Measurements from ENCODE around the gene FKBP1A. TPM values are rescaled to one million over a fixed set of nuclear protein-coding genes. Genes with fewer than 3 reads are reported as not detected.

The FKBP1A gene
- total and polyA plus RNA-seq, 2 donors from 2014 or later: 220 to 260 TPM

GRCh38 chr20:1441133-1441532, 48.3 kb upstream of the FKBP1A start:
- H3K9ac ChIP-seq (ENCODE audit: low read length in 3 of 3): no peak overlapping the region
- H3K27me3 ChIP-seq (ENCODE audit: control insufficient read depth, insufficient read depth, low read length): no peaks in the 10 kb centered on the region
- intact Hi-C loops (cut with DNase I): no loop called here
- H3K4me3 ChIP-seq (ENCODE audit: low read length in 3 of 3): no peak overlapping the region
- H3K9me3 ChIP-seq (ENCODE audit: control insufficient read depth in 2 of 3, insufficient read depth in 1 of 3, low read length in 3 of 3): no peaks in the 10 kb centered on the region
- no peak for TF ChIP-seq CTCF (IDR thresholded peaks at IDR 0.05; ENCODE audit: borderline replicate concordance, extremely low read depth, insufficient read depth)
- no peak overlapping the region for H3K27ac ChIP-seq (ENCODE audit: low read depth in 2 of 2, low read length in 2 of 2)
- DNase-seq: no peak
- peaks cover 0 to 42% (median 41%) of the 10 kb centered on the region in 3 donors for H3K36me3 ChIP-seq (ENCODE audit: control insufficient read depth in 2 of 3, insufficient read depth in 3 of 3, low read length in 3 of 3)
- no peak for FAIRE-seq
- H3K4me1 ChIP-seq (ENCODE audit: control insufficient read depth in 2 of 3, insufficient read depth in 2 of 3, low read depth in 1 of 3, low read length in 3 of 3): no peaks in the 10 kb centered on the region

GRCh38 chr20:1440024-1440423, 47.2 kb upstream of the FKBP1A start:
- H3K36me3 ChIP-seq (ENCODE audit: control insufficient read depth in 2 of 3, insufficient read depth in 3 of 3, low read length in 3 of 3): peaks cover 0 to 31% (median 30%) of the 10 kb centered on the region in 3 donors
- FAIRE-seq: no peak

GRCh38 chr20:1438361-1438760, 45.5 kb upstream of the FKBP1A start:
- TF ChIP-seq CTCF (IDR thresholded peaks at IDR 0.05; ENCODE audit: borderline replicate concordance, extremely low read depth, insufficient read depth): no peak
- Histone ChIP-seq H3K9me3 (ENCODE audit: control insufficient read depth in 2 of 3, insufficient read depth in 1 of 3, low read length in 3 of 3) (no peaks in the 10 kb centered on the region), H3K9ac (ENCODE audit: low read length in 3 of 3) (no peak overlapping the region), H3K27me3 (ENCODE audit: control insufficient read depth, insufficient read depth, low read length) (no peaks in the 10 kb centered on the region), H3K27ac (ENCODE audit: low read depth in 2 of 2, low read length in 2 of 2) (no peak overlapping the region), H3K4me3 (ENCODE audit: low read length in 3 of 3) (no peak overlapping the region), H3K36me3 (ENCODE audit: control insufficient read depth in 2 of 3, insufficient read depth in 3 of 3, low read length in 3 of 3) (peaks cover 0 to 17% (median 16%) of the 10 kb centered on the region in 3 donors), H3K4me1 (ENCODE audit: control insufficient read depth in 2 of 3, insufficient read depth in 2 of 3, low read depth in 1 of 3, low read length in 3 of 3) (no peaks in the 10 kb centered on the region)
- FAIRE-seq: no peak
- intact Hi-C loops (cut with DNase I): loop anchor here (5.0 kb wide), 1 partner anchor 126 kb away; no protein-coding TSS in a partner anchor
- no peak for DNase-seq

More at GRCh38 chr20:1440024-1440423, 47.2 kb upstream of the FKBP1A start:
- DNase-seq: peak in 1 of 5 donors; percentile 5
- no peak overlapping the region for H3K4me3 ChIP-seq (ENCODE audit: low read length in 3 of 3)
- H3K4me1 ChIP-seq (ENCODE audit: control insufficient read depth in 2 of 3, insufficient read depth in 2 of 3, low read depth in 1 of 3, low read length in 3 of 3): no peaks in the 10 kb centered on the region
- no peak overlapping the region for H3K27ac ChIP-seq (ENCODE audit: low read depth in 2 of 2, low read length in 2 of 2)
- no peaks in the 10 kb centered on the region for H3K9me3 ChIP-seq (ENCODE audit: control insufficient read depth in 2 of 3, insufficient read depth in 1 of 3, low read length in 3 of 3)
- intact Hi-C loops (cut with DNase I): no loop called here
- no peak overlapping the region for H3K9ac ChIP-seq (ENCODE audit: low read length in 3 of 3)
- TF ChIP-seq CTCF (IDR thresholded peaks at IDR 0.05; ENCODE audit: borderline replicate concordance, extremely low read depth, insufficient read depth): no peak
- no peaks in the 10 kb centered on the region for H3K27me3 ChIP-seq (ENCODE audit: control insufficient read depth, insufficient read depth, low read length)

All from kidney (tissue), 14 donors.